Caco-2 (cell line): ENCODE data around the gene CDC42BPG. TPM values are rescaled to one million over a fixed set of nuclear protein-coding genes. Genes with fewer than 3 reads are reported as not detected.

Experiments used
- BruUV-seq: library from RNA; stranded (reverse); fragments of 400-500 nt; replicated peaks from 2 replicates; lab custom pipeline; 2021; lab: Mats Ljungman, UMichigan
- CTCF ChIA-PET: fragments of 300-600 bp; sonication (Branson Sonifier 250); formaldehyde crosslinking; loops from one replicate; lab custom pipeline; 2022; ENCODE audit warnings: antibody characterized with exemption; lab: Charles Lee
- POLR2A ChIA-PET: fragments of 300-600 bp; sonication (Branson Sonifier 250); formaldehyde crosslinking; loops from one replicate; lab custom pipeline; 2022; ENCODE audit warnings: antibody characterized with exemption; lab: Charles Lee
- DNase-seq, 2 experiments: peaks; one replicate each; pipeline versions ENCODE4 v3.0.0 to v3.0.0-alpha.2; 2020 to 2022
- H3K27me3 ChIP-seq: replicated peaks from 2 replicates; pipeline ENCODE4 v1.6.0; 2011; ENCODE audit warnings: low read length; ENCODE audit not compliant: control insufficient read depth, insufficient read depth
- H3K36me3 ChIP-seq: 2 replicates; pipeline ENCODE4 v1.5.1; 2011; ENCODE audit warnings: low read length; ENCODE audit not compliant: control insufficient read depth, insufficient read depth
- H3K4me1 ChIP-seq: fragments of 250-450 bp; sonication (Bioruptor Pico); 2 replicates; pipeline ENCODE4 v1.5.1; 2020; ENCODE audit warnings: mild to moderate bottlenecking
- H3K4me3 ChIP-seq: 2 replicates; pipeline ENCODE4 v1.5.1; 2011; ENCODE audit warnings: low read depth, mild to moderate bottlenecking, control low read depth, low read length
- H3K9me3 ChIP-seq: fragments of 250-450 bp; sonication (Bioruptor Pico); 2 replicates; pipeline ENCODE4 v1.5.1; 2020; ENCODE audit warnings: mild to moderate bottlenecking, moderate library complexity
- H3K27ac Mint-ChIP-seq: one replicate; pipeline ENCODE4 v1.8.0; 2022; ENCODE audit warnings: mixed read lengths; ENCODE audit not compliant: unreplicated experiment
- H3K27me3 Mint-ChIP-seq: one replicate; pipeline ENCODE4 v1.8.0; 2022; ENCODE audit warnings: mixed read lengths; ENCODE audit not compliant: insufficient read depth, unreplicated experiment
- H3K36me3 Mint-ChIP-seq: one replicate; pipeline ENCODE4 v1.8.0; 2022; ENCODE audit warnings: mild to moderate bottlenecking, mixed read lengths; ENCODE audit not compliant: insufficient read depth, unreplicated experiment
- H3K4me1 Mint-ChIP-seq: one replicate; pipeline ENCODE4 v1.8.0; 2022; ENCODE audit warnings: low read depth, mixed read lengths; ENCODE audit not compliant: unreplicated experiment
- H3K4me3 Mint-ChIP-seq: one replicate; pipeline ENCODE4 v1.8.0; 2022; ENCODE audit warnings: mild to moderate bottlenecking, moderate library complexity, mixed read lengths; ENCODE audit not compliant: unreplicated experiment
- H3K9me3 Mint-ChIP-seq: one replicate; pipeline ENCODE4 v1.8.0; 2022; ENCODE audit warnings: mixed read lengths; ENCODE audit not compliant: unreplicated experiment
- CTCF ChIP-seq, 2 experiments: fragments of 200-600 bp in 1 of 2; IDR thresholded peaks; 1 replicate in 1 of 2; 2 replicates in 1 of 2; pipeline versions ENCODE4 v1.5.1 to v1.8.0; 2011 to 2022; ENCODE audit warnings: antibody characterized with exemption in 1 of 2, control low read depth in 1 of 2, inconsistent platforms in 1 of 2, low read depth in 1 of 2, low read length in 1 of 2, mild to moderate bottlenecking in 1 of 2, moderate library complexity in 1 of 2; ENCODE audit not compliant: insufficient read depth in 1 of 2, severe bottlenecking in 1 of 2, unreplicated experiment in 1 of 2
- intact Hi-C: fragments of 100-400 bp; cut with micrococcal nuclease; formaldehyde crosslinking; loops from one replicate; pipeline ENCODE4 v1.10.0; 2022; ENCODE audit not compliant: unreplicated experiment
- total RNA-seq: library from RNA; stranded (reverse); gene quantifications from 2 replicates; pipeline ENCODE4 v1.2.3, GENCODE V29; 2022

Gene CDC42BPG
- total RNA-seq, 1 experiment from 2014 or later: 29.1 TPM

DNA sequence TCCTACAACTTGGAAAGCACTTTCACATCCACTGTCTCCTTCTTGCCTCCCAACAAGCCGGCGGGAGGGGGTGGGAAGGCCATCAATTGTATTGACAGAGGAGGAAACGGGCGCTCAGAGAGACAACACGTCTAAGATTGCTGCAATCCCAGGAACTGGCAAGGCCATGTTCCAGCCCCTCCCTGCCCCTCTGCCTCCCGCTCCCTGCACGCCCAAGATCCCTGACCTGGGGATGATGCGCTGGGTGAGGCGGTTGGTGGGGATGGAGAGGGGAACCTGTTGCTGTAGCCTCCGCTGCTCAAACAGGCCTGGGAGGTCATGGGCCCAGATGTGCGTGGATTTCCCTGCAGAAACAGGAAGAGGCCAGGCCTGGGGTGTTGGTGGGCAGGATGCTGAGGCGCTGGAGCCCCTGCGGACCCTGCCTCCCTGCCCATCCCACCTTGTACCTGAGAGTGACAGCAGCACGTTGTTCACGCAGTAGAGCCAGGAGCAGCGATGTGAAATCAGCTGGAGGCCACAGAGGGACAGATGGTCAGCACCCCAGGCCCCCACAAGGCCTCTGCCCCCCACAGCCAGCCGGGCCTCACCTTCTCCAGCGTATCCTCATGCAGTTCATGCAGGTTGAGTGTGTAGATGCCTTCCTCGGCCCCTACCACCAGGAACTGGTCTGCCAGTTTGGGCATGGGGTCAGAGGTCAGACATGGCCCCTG, 48.3 kb downstream of the CDC42BPG start:
- Mint-ChIP-seq H3K4me1 (no peaks in the 10 kb centered on the region), H3K36me3 (no peaks in the 10 kb centered on the region), H3K27ac (no peak overlapping the region), H3K4me3 (no peak overlapping the region), H3K27me3 (no peaks in the 10 kb centered on the region), H3K9me3 (no peaks in the 10 kb centered on the region)
- H3K4me1 ChIP-seq: peaks cover 4% of the 10 kb centered on the region; the same call in 1 of the 2 replicates
- no peak for TF ChIP-seq CTCF (IDR thresholded peaks at IDR 0.05; ENCODE audit: insufficient read depth in 1 of 2, low read depth in 1 of 2, low read length in 1 of 2, severe bottlenecking in 1 of 2, unreplicated experiment in 1 of 2)
- no peaks in the 10 kb centered on the region for H3K9me3 ChIP-seq
- CTCF ChIA-PET: no interaction called here
- no TSS peak for BruUV-seq
- H3K27me3 ChIP-seq: no peaks in the 10 kb centered on the region
- POLR2A ChIA-PET: no interaction called here
- no peak overlapping the region for H3K4me3 ChIP-seq
- no peaks in the 10 kb centered on the region; the same call in 1 of the 2 replicates for H3K36me3 ChIP-seq
- intact Hi-C loops: no loop called here
- DNase-seq: peak in 1 of 2 experiments; percentile 36

DNA sequence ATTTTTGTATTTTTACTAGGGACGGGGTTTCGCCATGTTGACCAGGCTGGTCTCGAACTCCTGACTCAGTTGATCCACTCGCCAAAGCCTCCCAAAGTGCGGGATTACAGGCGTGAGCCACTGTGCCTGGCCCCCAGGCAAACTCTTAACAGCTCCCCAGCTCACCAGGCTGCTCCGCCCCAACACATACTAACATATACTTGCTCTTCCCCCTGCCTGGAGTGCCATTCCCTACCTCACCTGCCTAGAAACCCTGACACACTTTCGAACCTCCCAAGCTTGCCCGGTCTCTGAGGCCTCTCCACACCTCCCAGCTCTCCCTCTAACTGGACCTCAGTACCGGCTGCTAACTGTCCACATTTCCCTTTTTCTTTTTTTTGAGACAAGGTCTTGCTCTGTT, 49.9 kb downstream of the CDC42BPG start:
- no peaks in the 10 kb centered on the region for H3K36me3 Mint-ChIP-seq
- peak in 1 of 2 experiments; percentile 29 for DNase-seq
- no peaks in the 10 kb centered on the region for H3K9me3 Mint-ChIP-seq
- no TSS peak for BruUV-seq
- H3K27me3 Mint-ChIP-seq: no peaks in the 10 kb centered on the region
- ChIA-PET POLR2A (interaction anchor here (0.6 kb wide), 1 partner anchor 49 kb away, joined by 3 read pairs; no protein-coding TSS in a partner anchor), CTCF (no interaction called here)
- no peak overlapping the region for H3K4me3 ChIP-seq
- peaks cover 4% of the 10 kb centered on the region; the same call in 1 of the 2 replicates for H3K4me1 ChIP-seq
- no peaks in the 10 kb centered on the region for H3K9me3 ChIP-seq
- H3K27me3 ChIP-seq: no peaks in the 10 kb centered on the region
- no peak overlapping the region for H3K4me3 Mint-ChIP-seq
- no peak for TF ChIP-seq CTCF (IDR thresholded peaks at IDR 0.05; ENCODE audit: insufficient read depth in 1 of 2, low read depth in 1 of 2, low read length in 1 of 2, severe bottlenecking in 1 of 2, unreplicated experiment in 1 of 2)
- no peaks in the 10 kb centered on the region for H3K4me1 Mint-ChIP-seq
- intact Hi-C loops: no loop called here
- H3K27ac Mint-ChIP-seq: no peak overlapping the region
- H3K36me3 ChIP-seq: no peaks in the 10 kb centered on the region; the same call in 1 of the 2 replicates

DNA sequence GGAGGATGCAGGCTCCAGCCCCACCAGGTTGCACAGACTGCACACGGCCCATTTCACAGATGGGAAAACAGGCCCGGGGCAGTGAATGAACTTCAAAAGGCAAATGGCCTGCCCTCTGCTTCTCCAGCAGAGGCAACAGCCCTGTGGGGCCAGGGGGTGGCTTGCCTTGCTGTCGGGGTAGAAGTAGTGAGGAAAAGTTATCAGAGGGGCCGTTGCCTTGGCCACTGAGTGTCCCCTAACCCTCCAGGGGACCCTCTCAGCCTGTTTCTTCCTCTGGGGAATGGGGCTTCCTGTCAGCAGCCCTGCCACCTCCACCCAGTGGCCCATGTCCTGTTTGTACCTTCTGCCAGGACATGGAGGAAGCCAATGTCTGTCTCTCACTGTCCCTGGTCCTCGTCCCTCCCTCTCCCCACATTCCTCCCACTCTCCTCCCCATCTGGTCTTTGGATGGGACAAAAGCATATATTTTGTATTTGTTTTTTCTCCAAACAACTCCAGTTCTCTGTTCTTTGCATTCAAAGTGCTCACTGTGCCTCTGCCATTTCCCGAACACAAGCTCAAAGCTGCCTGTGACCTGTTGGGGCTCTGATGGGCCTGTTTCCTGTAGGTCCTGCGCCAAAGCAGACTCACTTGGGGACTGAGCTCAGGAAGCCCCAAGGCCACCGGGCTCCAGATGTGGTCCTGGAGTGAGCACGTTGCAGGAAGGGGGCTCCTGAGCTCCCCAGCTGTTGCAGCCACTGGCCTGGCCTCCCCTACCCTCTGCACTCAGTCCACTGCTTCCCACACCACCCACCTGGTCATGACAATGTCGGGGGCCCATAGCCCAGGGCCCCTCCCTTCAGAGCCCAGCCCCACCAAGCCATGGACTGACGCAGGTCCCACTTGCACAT, 50.9 kb downstream of the CDC42BPG start:
- Mint-ChIP-seq H3K9me3 (no peaks in the 10 kb centered on the region), H3K36me3 (no peaks in the 10 kb centered on the region), H3K27ac (no peak overlapping the region), H3K4me3 (no peak overlapping the region), H3K27me3 (no peaks in the 10 kb centered on the region), H3K4me1 (no peaks in the 10 kb centered on the region)
- Histone ChIP-seq H3K4me3 (no peak overlapping the region), H3K9me3 (no peaks in the 10 kb centered on the region), H3K36me3 (no peaks in the 10 kb centered on the region; the same call in 1 of the 2 replicates), H3K4me1 (peaks cover under 1% of the 10 kb centered on the region; the same call in 1 of the 2 replicates), H3K27me3 (no peaks in the 10 kb centered on the region)
- ChIA-PET CTCF (no interaction called here), POLR2A (interaction anchor here (0.9 kb wide), 1 partner anchor 15 kb away, joined by 3 read pairs; no protein-coding TSS in a partner anchor)
- intact Hi-C loops: no loop called here
- BruUV-seq: no TSS peak
- peak in 1 of 2 experiments; percentile 26 for DNase-seq
- TF ChIP-seq CTCF (IDR thresholded peaks at IDR 0.05; ENCODE audit: insufficient read depth in 1 of 2, low read depth in 1 of 2, low read length in 1 of 2, severe bottlenecking in 1 of 2, unreplicated experiment in 1 of 2): no peak
